ENCODE measurements around the gene BTBD9. TPM values are rescaled to one million over a fixed set of nuclear protein-coding genes. Genes with fewer than 3 reads are reported as not detected.

Gene BTBD9
- polyA plus RNA-seq, 1 experiment: 5.4 TPM

DNA sequence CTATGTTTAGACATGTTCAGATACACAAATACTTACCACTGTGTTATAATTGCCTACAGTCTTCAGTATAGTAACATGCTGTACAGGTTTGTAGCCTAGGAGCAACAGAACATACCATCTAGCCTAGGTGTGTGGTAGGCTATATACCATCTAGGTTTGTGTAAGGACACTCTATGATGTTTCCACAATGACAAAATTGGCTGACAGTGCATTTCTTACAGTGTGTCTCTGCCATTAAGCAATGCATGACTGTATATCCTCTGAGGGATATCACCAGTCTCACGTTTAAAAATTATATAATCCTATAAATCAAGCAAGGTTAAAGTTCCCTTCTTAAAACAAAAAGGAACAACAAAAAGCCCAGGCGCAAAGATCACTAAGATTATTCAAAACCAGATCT, 352.2 kb downstream of the BTBD9 start:
- Histone ChIP-seq H3K27me3 (ENCODE audit: control insufficient read depth, insufficient read depth, low read length) (no peaks in the 10 kb centered on the region), H3K36me3 (ENCODE audit: control insufficient read depth, insufficient read depth, low read length) (no peaks in the 10 kb centered on the region), H3K4me3 (ENCODE audit: low read depth, low read length) (no peak overlapping the region)
- POLR2A ChIA-PET: no interaction called here
- no peak for DNase-seq (ENCODE audit: low read depth)
- CTCF ChIA-PET: no interaction called here
- TF ChIP-seq CTCF (IDR thresholded peaks at IDR 0.05; ENCODE audit: insufficient read depth, low read depth, low read length): no peak

GRCh38 chr6:38284802-38285394, 354.8 kb downstream of the BTBD9 start:
- no peaks in the 10 kb centered on the region for H3K27me3 ChIP-seq (ENCODE audit: control insufficient read depth, insufficient read depth, low read length)
- ChIA-PET POLR2A (no interaction called here), CTCF (no interaction called here)
- H3K36me3 ChIP-seq (ENCODE audit: control insufficient read depth, insufficient read depth, low read length): no peaks in the 10 kb centered on the region
- no peak for TF ChIP-seq CTCF (IDR thresholded peaks at IDR 0.05; ENCODE audit: insufficient read depth, low read depth, low read length)
- H3K4me3 ChIP-seq (ENCODE audit: low read depth, low read length): no peak overlapping the region
- no peak for DNase-seq (ENCODE audit: low read depth)

DNA sequence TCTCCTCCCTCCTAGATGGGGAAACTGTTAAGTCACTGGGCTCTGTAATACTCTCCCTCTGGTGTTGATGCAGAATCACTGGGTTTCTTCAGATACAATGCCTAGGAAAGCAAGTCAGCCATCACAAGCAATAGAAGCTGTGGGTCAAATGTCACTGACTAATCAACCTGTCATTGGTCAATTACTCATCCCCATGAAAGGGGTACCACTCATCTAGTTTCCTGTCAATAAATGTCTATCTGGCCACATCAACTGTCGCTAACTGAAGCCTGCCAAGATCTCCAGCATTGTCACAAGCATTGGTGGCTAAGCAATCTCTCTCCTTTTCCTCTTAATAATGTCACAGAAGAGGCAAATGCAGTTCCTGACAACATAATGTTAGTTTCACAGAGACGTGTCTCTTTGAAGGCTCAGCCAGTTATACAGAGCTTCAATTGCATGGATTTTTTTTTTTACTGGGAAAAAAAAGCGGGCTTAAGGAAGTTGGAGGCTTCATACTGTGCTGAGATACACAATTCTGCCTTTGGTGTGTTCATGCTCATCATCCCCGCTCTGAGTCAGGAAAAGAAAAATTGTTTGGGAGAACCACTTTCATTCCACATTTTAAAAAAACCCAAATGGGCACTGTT, 355.9 kb downstream of the BTBD9 start:
- Histone ChIP-seq H3K27me3 (ENCODE audit: control insufficient read depth, insufficient read depth, low read length) (no peaks in the 10 kb centered on the region), H3K36me3 (ENCODE audit: control insufficient read depth, insufficient read depth, low read length) (no peaks in the 10 kb centered on the region), H3K4me3 (ENCODE audit: low read depth, low read length) (no peak overlapping the region)
- ChIA-PET POLR2A (no interaction called here), CTCF (interaction anchor here (0.6 kb wide), 1 partner anchor 11 kb away, joined by 3 read pairs; no protein-coding TSS in a partner anchor)
- no peak for DNase-seq (ENCODE audit: low read depth)
- no peak for TF ChIP-seq CTCF (IDR thresholded peaks at IDR 0.05; ENCODE audit: insufficient read depth, low read depth, low read length)

DNA sequence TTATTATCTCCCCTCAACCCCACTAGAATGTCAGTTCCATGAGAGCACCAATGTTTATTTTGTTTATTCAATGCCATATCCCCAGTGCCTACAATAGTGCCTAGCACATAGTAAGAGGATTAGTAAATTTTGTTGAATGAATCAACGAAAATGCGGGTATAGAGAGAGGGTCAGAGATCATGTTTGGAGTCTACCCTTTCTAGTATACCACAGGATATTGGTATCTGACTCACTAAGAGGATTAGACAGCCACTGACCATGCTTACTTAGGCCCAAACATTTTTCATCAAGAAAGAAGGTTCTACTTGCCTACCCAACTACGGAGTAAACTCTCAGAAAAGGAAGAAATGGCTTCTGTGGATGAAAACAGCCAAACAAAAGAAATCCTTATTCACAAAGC, 356.8 kb downstream of the BTBD9 start:
- POLR2A ChIA-PET: no interaction called here
- H3K27me3 ChIP-seq (ENCODE audit: control insufficient read depth, insufficient read depth, low read length): no peaks in the 10 kb centered on the region
- CTCF ChIA-PET: no interaction called here
- no peak for DNase-seq (ENCODE audit: low read depth)
- H3K36me3 ChIP-seq (ENCODE audit: control insufficient read depth, insufficient read depth, low read length): no peaks in the 10 kb centered on the region
- H3K4me3 ChIP-seq (ENCODE audit: low read depth, low read length): no peak overlapping the region
- no peak for TF ChIP-seq CTCF (IDR thresholded peaks at IDR 0.05; ENCODE audit: insufficient read depth, low read depth, low read length)

DNA sequence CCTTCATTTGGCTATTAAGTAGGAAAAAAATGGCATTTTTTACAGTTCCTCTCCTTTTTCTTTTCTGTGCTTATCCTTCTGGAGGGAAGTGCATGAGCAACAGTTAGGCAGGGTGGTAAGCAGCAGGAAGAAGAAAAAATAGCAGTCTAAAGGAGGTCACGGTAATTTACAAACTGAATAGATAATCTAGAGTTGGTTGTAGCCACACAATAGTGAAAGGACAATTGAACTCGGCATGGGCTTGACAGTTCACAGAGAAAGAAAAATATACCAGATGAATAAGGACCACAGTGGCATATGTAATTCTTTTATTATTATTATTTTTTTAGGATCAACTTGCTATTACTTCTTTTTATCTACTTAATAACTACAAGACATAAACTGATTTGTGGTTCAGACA, 358.6 kb downstream of the BTBD9 start:
- Histone ChIP-seq H3K27me3 (ENCODE audit: control insufficient read depth, insufficient read depth, low read length) (no peaks in the 10 kb centered on the region), H3K36me3 (ENCODE audit: control insufficient read depth, insufficient read depth, low read length) (no peaks in the 10 kb centered on the region), H3K4me3 (ENCODE audit: low read depth, low read length) (no peak overlapping the region)
- TF ChIP-seq CTCF (IDR thresholded peaks at IDR 0.05; ENCODE audit: insufficient read depth, low read depth, low read length): no peak
- DNase-seq (ENCODE audit: low read depth): no peak
- CTCF ChIA-PET: no interaction called here
- POLR2A ChIA-PET: interaction anchor here (0.5 kb wide), 1 partner anchor 19 kb away, joined by 11 read pairs; no protein-coding TSS in a partner anchor

Measured in BJ (cell line).